Islet precursor cell (in vitro differentiated cells): ENCODE results near the gene PLA2G4F.

ENCODE experiments used
- DNase-seq: peaks from one replicate; pipeline ENCODE4 v3.0.0-alpha.2; 2018

The PLA2G4F gene

DNA sequence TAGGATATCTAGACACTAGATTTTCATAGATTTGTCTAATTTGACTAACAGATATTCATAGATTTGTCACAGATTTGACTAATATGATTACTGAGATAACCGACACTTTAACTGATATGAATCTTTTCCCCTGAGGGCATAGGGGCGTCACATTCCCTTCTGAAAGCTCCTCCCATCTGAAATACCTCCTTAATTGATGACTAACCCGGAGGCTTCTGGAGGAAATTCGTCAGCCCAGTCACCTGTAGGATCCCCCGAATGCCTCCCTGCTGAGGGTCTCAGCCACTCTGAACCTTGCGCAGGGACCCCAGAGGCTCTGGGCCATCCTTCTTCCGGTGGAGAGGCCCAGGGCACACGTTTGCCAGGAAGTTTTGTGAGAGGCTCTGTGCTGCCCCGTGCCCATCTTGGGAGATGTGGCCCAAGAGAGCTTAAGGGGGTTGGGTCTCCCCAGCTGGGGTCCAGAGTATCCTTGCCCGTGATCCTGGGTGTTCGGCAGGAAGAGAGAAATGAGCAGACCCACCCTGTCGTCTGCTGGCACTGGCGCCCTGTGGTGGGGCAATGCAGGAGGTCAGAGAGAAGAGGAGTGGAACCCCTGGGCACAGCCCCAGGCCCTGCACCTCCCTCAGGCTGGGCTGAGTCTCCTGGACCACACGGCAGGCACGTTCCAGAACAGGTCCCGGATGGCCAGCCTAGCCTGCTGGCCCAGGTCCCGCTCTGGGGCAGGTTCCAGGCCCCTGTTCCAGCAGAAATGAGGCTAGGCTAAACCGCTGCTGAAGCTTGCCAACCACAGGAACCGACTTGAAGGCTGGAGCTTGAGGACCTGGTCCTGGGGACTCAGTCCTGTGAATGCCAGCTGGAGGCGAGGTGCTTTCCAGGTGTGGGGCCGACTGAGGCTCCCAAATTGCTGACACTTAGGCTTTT, 63.8 kb downstream of the PLA2G4F start:
- DNase-seq: peak; percentile 85

DNA sequence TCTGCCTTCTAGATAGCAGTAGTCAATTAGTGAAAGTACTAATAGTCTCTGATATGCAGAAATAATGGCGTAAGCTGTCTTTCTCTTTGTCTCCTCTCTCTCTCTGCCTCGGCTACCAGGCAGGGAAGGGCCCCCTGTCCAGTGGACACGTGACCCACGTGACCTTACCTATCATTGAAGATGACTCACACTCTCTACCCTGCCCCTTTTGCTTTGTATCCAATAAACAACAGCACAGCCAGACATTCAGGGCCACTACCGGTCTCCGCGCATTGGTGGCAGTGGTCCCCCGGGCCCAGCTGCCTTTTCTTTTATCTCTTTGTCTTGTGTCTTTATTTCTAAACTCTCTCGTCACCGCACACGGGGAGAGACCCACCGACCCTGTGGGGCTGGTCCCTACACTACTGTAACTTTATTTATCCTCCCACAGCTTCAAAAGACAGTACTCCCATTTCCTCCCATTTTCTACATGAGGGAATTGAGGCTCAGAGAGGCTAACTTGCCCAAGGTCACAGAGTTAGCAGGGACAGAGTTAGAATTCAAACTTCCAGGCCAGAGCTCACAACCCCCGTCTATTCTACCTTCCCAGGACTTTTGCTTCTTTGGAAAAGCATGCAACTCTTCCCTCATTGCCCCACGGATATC, 64.6 kb downstream of the PLA2G4F start:
- DNase-seq: peak; percentile 86

DNA sequence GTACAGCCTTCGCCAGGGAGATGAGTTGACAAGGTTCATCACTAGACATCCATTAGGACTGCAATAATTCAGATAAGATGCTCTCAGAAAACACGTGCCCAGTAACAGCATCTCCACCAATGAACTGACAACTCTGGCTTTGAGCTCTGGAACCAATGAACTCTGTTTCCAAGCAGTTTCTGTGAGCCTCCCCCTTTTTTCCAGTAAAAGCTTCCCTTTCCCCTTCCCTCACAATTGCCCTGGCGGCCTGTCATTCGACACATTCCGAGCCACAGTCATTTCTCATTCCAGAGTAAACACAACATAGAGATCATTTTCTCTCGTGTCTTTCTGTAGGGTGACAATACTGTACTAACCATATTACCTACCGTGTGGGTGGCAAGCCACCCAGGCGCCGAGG, 65.7 kb downstream of the PLA2G4F start:
- no peak for DNase-seq

- DNase-seq: no peak
Observed at GRCh38 chr15:42090370-42090769, 66.1 kb downstream of the PLA2G4F start.

GRCh38 chr15:42089942-42090341, 66.5 kb downstream of the PLA2G4F start:
- DNase-seq: no peak
